Measurements from ENCODE around the gene ARSJ.

DNA sequence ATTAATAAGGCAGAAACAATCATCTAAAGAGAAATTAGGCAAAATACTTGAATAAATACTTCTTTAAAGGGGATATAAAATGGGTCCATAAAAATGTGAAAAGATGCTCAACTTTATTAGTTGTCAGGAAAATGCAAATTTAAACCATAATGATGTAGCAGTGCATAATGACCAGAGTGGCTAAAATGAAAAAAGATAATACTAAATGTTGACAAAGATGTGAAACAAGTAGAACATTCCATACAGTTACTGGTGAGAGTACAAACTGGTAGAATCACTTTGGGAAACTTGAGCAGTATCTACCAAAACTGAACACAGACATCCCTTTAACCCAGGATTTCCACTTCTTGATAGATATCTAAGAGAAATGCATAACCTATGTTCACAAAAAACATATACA is 5.0 kb downstream of the ARSJ start:
- TF ChIP-seq, protein P1, sequence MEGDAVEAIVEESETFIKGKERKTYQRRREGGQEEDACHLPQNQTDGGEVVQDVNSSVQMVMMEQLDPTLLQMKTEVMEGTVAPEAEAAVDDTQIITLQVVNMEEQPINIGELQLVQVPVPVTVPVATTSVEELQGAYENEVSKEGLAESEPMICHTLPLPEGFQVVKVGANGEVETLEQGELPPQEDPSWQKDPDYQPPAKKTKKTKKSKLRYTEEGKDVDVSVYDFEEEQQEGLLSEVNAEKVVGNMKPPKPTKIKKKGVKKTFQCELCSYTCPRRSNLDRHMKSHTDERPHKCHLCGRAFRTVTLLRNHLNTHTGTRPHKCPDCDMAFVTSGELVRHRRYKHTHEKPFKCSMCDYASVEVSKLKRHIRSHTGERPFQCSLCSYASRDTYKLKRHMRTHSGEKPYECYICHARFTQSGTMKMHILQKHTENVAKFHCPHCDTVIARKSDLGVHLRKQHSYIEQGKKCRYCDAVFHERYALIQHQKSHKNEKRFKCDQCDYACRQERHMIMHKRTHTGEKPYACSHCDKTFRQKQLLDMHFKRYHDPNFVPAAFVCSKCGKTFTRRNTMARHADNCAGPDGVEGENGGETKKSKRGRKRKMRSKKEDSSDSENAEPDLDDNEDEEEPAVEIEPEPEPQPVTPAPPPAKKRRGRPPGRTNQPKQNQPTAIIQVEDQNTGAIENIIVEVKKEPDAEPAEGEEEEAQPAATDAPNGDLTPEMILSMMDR (conservative IDR thresholded peaks at IDR 0.05; ENCODE audit: low read depth, low read length) = no peak
- no peak for TF ChIP-seq EZH2phosphoT487 (IDR thresholded peaks at IDR 0.05; ENCODE audit: borderline replicate concordance, low read length)
